Activated T-helper 1 cell treated with anti-CD3 and anti-CD28 coated beads, Interleukin-2, amount 50 U/mL, for 16 hours (primary cell): ENCODE data around the gene JPT1.
"Not testable (repeated sequence)": the region's sequence is repeated elsewhere in the genome, so short reads cannot be mapped to it uniquely, and the experiment has no call there.

Experiments
- DNase-seq, 2 donors: peaks; one replicate each; pipeline ENCODE4 v3.0.0-alpha.2; 2020; ENCODE audit warnings: low read depth in 1 of 2, low spot score in 1 of 2

JPT1 gene

GRCh38 chr17:75154195-75155106, at the start of gene JPT1:
TSS of gene JPT1 (minus strand) at chr17:75154512. CDS start at chr17:75154397, 115 bp downstream.
- peak; percentile 93 to 97 for DNase-seq

GRCh38 chr17:75199886-75200618, 45.7 kb upstream of the JPT1 start:
- DNase-seq = no peak

GRCh38 chr17:75194879-75195278, 40.6 kb upstream of the JPT1 start:
- no peak for DNase-seq

GRCh38 chr17:75191584-75191983, 37.3 kb upstream of the JPT1 start:
- DNase-seq = no peak

GRCh38 chr17:75188614-75189013, 34.3 kb upstream of the JPT1 start:
- DNase-seq = no peak

- DNase-seq = no peak
These were observed 29.9 kb upstream of the JPT1 start for GRCh38 chr17:75183999-75184884.

GRCh38 chr17:75182569-75183436, 28.5 kb upstream of the JPT1 start, which contains the start of gene SUMO2:
TSS of gene SUMO2 (minus strand) at chr17:75182959. CDS start at chr17:75182834, 125 bp downstream.
- DNase-seq = peak; percentile 89 to 95

GRCh38 chr17:75182319-75182568, 27.9 kb upstream of the JPT1 start:
- DNase-seq = no peak

- peak; percentile 16 to 24 for DNase-seq
These were observed 27.5 kb upstream of the JPT1 start for GRCh38 chr17:75181608-75182318.

- no peak for DNase-seq
These were observed 26.8 kb upstream of the JPT1 start for GRCh38 chr17:75181110-75181509.

- DNase-seq = no peak
These were observed 24.1 kb upstream of the JPT1 start for GRCh38 chr17:75178453-75178852.

GRCh38 chr17:75176625-75177024, 22.3 kb upstream of the JPT1 start:
- DNase-seq = no peak

- no peak for DNase-seq
These were observed 20.7 kb upstream of the JPT1 start for GRCh38 chr17:75174996-75175395.

GRCh38 chr17:75173526-75173925, 19.2 kb upstream of the JPT1 start:
- no peak for DNase-seq

- no peak for DNase-seq
These were observed 14.7 kb upstream of the JPT1 start for GRCh38 chr17:75168998-75169397.

- DNase-seq = not testable (repeated sequence)
These were observed 10.3 kb upstream of the JPT1 start for GRCh38 chr17:75164606-75165005.

- DNase-seq = no peak
These were observed 8.8 kb upstream of the JPT1 start for GRCh38 chr17:75163074-75163473.

GRCh38 chr17:75160211-75160610, 5.9 kb upstream of the JPT1 start:
- DNase-seq = no peak

- DNase-seq = no peak
These were observed 5.1 kb upstream of the JPT1 start for GRCh38 chr17:75159196-75160031.
